ENCODE data around the gene SORCS2. TPM values are rescaled to one million over a fixed set of nuclear protein-coding genes. Genes with fewer than 3 reads are reported as not detected.

SORCS2 gene
- total and polyA plus RNA-seq, 2 of the 13 experiments (the other 11 are each of a cell fraction or from before 2014, with no cell fraction given), result 0.82 to 1.0 TPM

DNA sequence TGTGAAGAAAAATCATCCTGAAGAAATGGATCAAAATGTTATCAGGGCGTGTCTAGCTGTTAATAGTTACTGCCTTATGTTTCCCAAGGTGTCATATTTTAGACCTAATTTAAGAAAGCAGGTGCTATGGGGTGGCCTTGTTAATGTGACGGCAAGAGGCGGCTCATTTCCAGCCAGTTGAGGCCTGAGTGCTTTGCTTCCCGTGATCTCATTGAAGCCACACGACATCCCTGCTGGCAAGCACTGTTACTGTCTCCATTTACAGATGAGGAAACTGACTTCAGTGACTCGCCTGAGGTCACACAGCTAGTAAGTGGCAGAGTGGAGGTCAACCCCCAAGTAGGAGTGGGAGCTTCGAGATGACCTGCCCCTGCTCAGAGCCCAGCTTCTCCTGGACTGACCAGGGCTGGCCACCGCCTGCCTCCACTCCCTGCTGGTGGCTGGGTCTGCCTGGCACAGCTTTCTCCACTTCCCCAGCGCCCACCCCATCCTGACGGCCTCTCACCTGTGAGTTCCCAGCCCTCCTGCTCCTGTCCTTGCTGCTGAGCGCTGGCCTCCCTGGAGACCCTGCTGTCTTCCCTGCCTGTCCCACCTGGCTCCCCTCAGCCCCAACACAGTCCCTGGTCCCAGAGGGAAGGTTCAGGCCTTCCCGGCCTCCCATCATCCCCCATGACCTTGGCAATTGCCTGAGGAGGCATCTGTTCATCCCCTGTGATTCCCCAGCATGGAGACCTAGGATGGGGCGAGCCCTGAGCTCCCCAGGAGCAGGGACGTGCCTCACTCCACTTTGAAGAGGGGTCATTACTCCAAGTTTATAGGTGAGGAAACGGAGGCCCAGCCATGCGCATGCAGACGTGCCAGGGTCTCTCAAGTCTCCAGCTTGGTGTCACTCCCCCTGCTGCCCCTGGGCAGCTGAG lies 47.7 kb upstream of the SORCS2 start:
- FAIRE-seq, result no peak
- H2AFZ ChIP-seq (ENCODE audit: low read length), result no peak overlapping the region

More for the DNA sequence above, 47.7 kb upstream of the SORCS2 start:
- Histone ChIP-seq H3K9ac (ENCODE audit: insufficient read depth, low read depth, low read length) (no peak overlapping the region), H4K20me1 (ENCODE audit: insufficient read depth, low read length) (no peaks in the 10 kb centered on the region), H3K4me2 (ENCODE audit: low read depth, low read length) (no peak overlapping the region), H3K27me3 (ENCODE audit: control insufficient read depth in 1 of 2, insufficient read depth in 2 of 2, low read length in 2 of 2) (peaks cover 5 to 51% of the 10 kb centered on the region in 2 experiments), H3K9me3 (ENCODE audit: low read length) (no peaks in the 10 kb centered on the region), H3K27ac (ENCODE audit: extremely low read length, insufficient read depth, low read length) (no peak overlapping the region), H3K36me3 (replicated peaks in 1 of 2; ENCODE audit: control insufficient read depth in 1 of 2, insufficient read depth in 2 of 2, low read length in 2 of 2) (no peaks in the 10 kb centered on the region), H3K4me1 (ENCODE audit: insufficient read depth, low read length) (peaks cover 14% of the 10 kb centered on the region), H3K79me2 (ENCODE audit: insufficient read depth, low read length) (no peaks in the 10 kb centered on the region), H3K4me3 (replicated peaks in 1 of 3; ENCODE audit: insufficient read depth in 1 of 3, low read depth in 2 of 3, low read length in 3 of 3) (no peak overlapping the region)
- in situ Hi-C loops (cut with HindIII; ENCODE audit: extremely low pct_ligation_motif_present, low pct_unique_long_range_greater_than_20kb) (no loop called here), intact Hi-C loops (cut with micrococcal nuclease; ENCODE audit: unreplicated experiment) (no loop called here)
- BruUV-seq (replicated peaks), result no TSS peak
- ChIA-PET CTCF (ENCODE audit: low intra/inter-chr PET ratio, low total read pairs) (no interaction called here), POLR2A (no interaction called here)
- TF ChIP-seq ZFP1 (CRISPR knock-in tag; IDR thresholded peaks at IDR 0.05) (no peak), SNAI1 (CRISPR knock-in tag; IDR thresholded peaks at IDR 0.05; ENCODE audit: borderline replicate concordance) (no peak), ZNF510 (CRISPR knock-in tag; IDR thresholded peaks at IDR 0.05; ENCODE audit: low read depth) (no peak)
- TF ChIP-seq, protein P1, sequence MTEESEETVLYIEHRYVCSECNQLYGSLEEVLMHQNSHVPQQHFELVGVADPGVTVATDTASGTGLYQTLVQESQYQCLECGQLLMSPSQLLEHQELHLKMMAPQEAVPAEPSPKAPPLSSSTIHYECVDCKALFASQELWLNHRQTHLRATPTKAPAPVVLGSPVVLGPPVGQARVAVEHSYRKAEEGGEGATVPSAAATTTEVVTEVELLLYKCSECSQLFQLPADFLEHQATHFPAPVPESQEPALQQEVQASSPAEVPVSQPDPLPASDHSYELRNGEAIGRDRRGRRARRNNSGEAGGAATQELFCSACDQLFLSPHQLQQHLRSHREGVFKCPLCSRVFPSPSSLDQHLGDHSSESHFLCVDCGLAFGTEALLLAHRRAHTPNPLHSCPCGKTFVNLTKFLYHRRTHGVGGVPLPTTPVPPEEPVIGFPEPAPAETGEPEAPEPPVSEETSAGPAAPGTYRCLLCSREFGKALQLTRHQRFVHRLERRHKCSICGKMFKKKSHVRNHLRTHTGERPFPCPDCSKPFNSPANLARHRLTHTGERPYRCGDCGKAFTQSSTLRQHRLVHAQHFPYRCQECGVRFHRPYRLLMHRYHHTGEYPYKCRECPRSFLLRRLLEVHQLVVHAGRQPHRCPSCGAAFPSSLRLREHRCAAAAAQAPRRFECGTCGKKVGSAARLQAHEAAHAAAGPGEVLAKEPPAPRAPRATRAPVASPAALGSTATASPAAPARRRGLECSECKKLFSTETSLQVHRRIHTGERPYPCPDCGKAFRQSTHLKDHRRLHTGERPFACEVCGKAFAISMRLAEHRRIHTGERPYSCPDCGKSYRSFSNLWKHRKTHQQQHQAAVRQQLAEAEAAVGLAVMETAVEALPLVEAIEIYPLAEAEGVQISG (CRISPR knock-in tag; IDR thresholded peaks at IDR 0.05), result no peak
- 41% methylated on average over 10 of the region's 17 CpGs for WGBS (ENCODE audit: low lambda C conversion rate)
- DNase-seq (ENCODE audit: low spot score), result no peak
- no peak for ATAC-seq
